GM21619 (cell line): ENCODE measurements around the gene IMMP1L.
A peak's percentile ranks its signal among the peaks of the same experiment; 100 is the strongest.
"Not testable (repeated sequence)": the region's sequence is repeated elsewhere in the genome, so short reads cannot be mapped to it uniquely, and the experiment has no call there.

ENCODE experiments used
- ATAC-seq: cut with Tn5 transposase; IDR thresholded peaks from one replicate; pipeline ENCODE4 v1.9.1; 2021; ENCODE audit not compliant: unreplicated experiment

IMMP1L gene

GRCh38 chr11:31509429-31510345 lies at the start of gene IMMP1L, which contains the start of gene ELP4:
Gene IMMP1L, minus strand, starts transcription at chr11:31509622. Its CDS starts 46,346 bp downstream, at chr11:31463276.
Gene ELP4, plus strand, starts transcription at chr11:31509767. Its CDS starts 18 bp downstream, at chr11:31509785.
- peak; percentile 100 for ATAC-seq

- no peak for ATAC-seq
These were observed 48.6 kb upstream of the IMMP1L start for GRCh38 chr11:31558001-31558400.

- ATAC-seq: no peak
These were observed 46.5 kb upstream of the IMMP1L start for GRCh38 chr11:31555938-31556337.

DNA sequence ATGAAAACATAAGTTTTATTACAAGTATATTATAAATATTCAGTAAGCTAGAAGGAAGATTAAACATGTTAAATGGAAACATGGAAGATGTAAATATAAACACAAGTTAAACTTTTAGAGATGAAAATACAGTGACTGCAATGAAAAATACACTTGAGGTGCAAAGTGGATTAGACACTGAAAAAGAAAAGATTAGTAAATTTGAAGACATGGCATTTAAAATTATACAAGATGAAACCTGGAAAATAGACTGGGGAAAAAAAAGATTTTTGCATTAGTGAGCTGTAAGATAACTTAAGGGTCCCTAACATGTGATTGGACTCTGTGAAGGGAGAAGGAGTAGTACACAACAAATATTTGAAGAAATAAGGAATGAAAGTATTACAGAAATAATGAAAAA lies 33.4 kb upstream of the IMMP1L start:
- ATAC-seq: no peak

GRCh38 chr11:31535479-31535878 lies 26.1 kb upstream of the IMMP1L start:
- no peak for ATAC-seq

GRCh38 chr11:31531293-31531692 lies 21.9 kb upstream of the IMMP1L start:
- ATAC-seq: no peak

- ATAC-seq: no peak
These were observed 20.3 kb upstream of the IMMP1L start for GRCh38 chr11:31529701-31530100.

DNA sequence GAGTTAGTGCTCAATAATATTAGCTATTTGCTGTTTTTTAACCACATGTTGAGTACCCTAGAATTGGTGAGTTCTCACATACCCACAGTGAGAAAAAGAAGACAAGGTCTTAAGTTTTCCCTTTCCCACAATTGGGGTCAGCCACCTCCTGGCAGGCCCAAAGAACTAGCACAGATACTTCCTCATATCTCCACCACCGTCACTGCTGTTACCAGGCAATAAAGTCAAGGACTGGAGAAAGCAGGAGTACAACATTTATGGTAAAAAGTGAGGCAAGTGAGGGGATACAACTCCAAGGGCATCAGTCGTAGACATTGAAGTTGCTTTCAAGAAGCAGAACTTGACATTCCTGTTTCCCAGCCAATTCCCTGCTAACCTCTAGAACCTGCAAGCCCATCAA lies 19.8 kb upstream of the IMMP1L start:
- ATAC-seq: no peak

GRCh38 chr11:31521497-31522150 lies 12.2 kb upstream of the IMMP1L start:
- ATAC-seq: no peak

- no peak for ATAC-seq
These were observed 2.7 kb upstream of the IMMP1L start for GRCh38 chr11:31512117-31512516.

GRCh38 chr11:31509051-31509428 lies 382 bp downstream of the IMMP1L start:
- peak; percentile 1 for ATAC-seq

DNA sequence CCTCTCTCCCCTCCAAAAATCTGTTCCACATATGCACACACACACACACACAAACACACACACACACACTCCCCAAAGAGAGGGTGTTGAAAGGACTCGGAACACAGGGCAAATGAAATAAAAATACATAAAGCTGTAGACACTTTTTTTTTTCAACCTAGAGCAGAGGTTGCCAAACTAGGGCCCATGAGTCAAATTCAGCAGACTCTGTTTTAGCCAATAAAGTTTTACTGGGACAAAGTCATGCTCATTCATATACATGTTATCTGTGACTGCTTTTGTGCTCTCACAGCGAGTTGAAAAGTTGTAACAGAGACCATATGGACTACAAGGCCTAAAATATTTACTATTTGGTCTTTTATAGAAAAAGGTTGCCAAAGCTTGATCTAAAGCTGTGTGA lies 8.9 kb downstream of the IMMP1L start:
- ATAC-seq: no peak

GRCh38 chr11:31499576-31500178 lies 9.7 kb downstream of the IMMP1L start:
- no peak for ATAC-seq

DNA sequence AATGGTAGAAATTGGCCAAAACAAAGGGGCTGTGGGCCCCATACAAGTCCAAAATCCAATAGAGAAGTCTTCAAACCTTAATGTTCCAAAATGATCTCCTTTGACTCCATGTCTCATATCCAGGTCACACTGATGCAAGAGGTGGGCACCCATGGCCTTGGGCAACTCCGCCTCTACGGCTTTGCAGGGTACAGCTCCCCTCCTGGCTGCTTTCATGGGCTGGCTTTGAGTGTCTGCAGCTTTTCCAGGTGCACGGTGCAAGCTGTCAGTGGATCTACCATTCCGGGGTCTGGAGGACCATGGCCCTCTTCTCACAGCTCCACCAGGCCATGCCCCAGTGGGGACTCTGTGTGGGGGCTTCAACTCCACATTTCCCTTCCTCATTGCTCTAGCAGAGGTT lies 15.7 kb downstream of the IMMP1L start:
- not testable (repeated sequence) for ATAC-seq

DNA sequence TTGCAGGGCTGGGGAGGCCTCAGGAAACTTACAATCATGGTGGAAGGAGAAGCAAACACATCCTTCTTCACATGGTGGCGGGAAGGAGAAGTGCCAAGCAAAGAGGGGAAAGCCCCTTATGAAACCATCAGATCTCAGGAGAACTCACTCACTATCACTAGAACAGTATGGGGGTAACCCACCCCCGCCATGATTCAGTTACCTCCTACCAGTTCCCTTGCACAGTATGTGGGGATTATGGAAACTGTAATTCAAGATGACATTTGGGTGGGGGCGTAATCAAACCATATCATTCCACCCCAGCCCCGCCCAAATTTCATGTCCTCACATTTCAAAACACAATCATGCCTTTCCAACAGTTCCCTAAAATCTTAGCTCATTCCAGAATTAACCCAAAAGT lies 16.2 kb downstream of the IMMP1L start:
- ATAC-seq: no peak

GRCh38 chr11:31492320-31492913 lies 17.0 kb downstream of the IMMP1L start:
- ATAC-seq: no peak

GRCh38 chr11:31487848-31488247 lies 21.6 kb downstream of the IMMP1L start:
- ATAC-seq: no peak

GRCh38 chr11:31484497-31484896 lies 24.9 kb downstream of the IMMP1L start:
- ATAC-seq: no peak

DNA sequence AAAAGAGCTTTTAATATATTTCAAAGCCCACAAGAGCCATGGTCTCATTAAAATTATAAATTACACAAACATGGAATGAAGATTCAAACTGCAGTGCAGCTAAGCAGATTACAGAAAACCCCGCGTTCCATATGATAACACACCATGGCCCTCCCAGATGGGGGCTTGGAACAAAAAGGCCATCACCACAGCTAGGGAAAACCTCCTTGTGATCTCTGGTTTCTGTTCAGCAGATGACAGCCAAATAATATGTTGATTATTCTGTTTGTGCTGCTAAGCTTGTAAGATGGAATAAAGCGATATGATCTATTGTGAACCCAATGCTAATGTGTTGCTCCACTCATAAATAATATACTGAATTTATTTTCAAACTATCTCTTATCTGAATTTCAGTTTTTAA lies 28.5 kb downstream of the IMMP1L start:
- no peak for ATAC-seq

DNA sequence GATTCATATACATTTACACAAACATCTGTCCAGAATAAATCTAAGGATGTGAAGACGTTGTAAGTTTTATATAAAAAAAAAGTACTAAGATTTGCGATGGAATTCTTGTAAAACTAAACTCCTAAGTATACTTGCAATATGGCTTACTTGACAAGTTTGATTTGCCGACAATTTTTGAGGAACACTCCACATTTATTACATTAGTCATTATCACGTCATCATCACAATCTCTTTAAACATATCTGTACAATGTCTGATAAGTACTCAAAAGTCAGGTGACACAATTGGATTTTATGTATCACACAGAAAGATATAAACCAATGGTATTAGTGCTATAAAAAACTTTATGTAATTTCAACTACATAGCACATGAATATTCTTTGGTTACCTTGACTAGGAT lies 30.4 kb downstream of the IMMP1L start:
- ATAC-seq: no peak

DNA sequence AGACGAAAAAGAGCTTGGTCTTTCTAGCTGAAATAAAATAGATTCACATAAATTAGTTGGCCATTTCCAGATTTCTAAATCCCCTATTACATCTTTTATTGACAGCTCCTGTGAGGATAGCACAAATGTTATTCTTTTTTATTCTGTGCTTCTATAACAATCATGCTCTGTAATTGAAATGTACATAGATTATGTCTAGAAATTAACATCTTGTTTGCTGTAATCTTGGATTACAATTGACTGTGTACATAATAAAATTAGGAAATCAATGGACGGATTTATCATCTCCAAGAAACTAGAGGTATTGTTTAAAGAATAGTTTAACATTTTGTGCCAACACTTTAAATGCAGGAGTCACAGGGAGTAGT lies 31.2 kb downstream of the IMMP1L start:
- no peak for ATAC-seq
